ENCODE results near the gene AURKAIP1. TPM values are rescaled to one million over a fixed set of nuclear protein-coding genes. Genes with fewer than 3 reads are reported as not detected.

The AURKAIP1 gene
- total RNA-seq, 1 donor from 2014 or later, result 87.7 TPM

Other genes starting within 250 kb of the AURKAIP1 start
- gene TTLL10, start 201.3 kb downstream of the AURKAIP1 start, total RNA-seq, result not detected in 2 replicates
- gene TNFRSF18, start 168.6 kb downstream of the AURKAIP1 start, total RNA-seq, result 0.22 and 0.60 TPM in 2 replicates
- 1.5 and 4.2 TPM in 2 replicates for gene TNFRSF4, start 161.1 kb downstream of the AURKAIP1 start, total RNA-seq
- gene SDF4, start 143.2 kb downstream of the AURKAIP1 start, total RNA-seq, result 59.3 and 93.5 TPM in 2 replicates
- gene B3GALT6, start 143.0 kb downstream of the AURKAIP1 start, total RNA-seq, result 14.8 and 30.4 TPM in 2 replicates
- 0.20 and 0.22 TPM in 2 replicates for gene C1QTNF12, start 128.5 kb downstream of the AURKAIP1 start, total RNA-seq
- 28.1 and 34.9 TPM in 2 replicates for gene UBE2J2, start 101.4 kb downstream of the AURKAIP1 start, total RNA-seq
- under 0.01 and 0.20 TPM in 2 replicates for gene SCNN1D, start 94.8 kb downstream of the AURKAIP1 start, total RNA-seq
- gene ACAP3, start 67.3 kb downstream of the AURKAIP1 start, total RNA-seq, result 10.0 and 14.7 TPM in 2 replicates
- 6.9 and 8.1 TPM in 2 replicates for gene PUSL1, start 66.6 kb downstream of the AURKAIP1 start, total RNA-seq
- 44.9 and 50.4 TPM in 2 replicates for gene INTS11, start 50.5 kb downstream of the AURKAIP1 start, total RNA-seq
- gene CPTP, start 50.4 kb downstream of the AURKAIP1 start, total RNA-seq, result 10.7 and 16.3 TPM in 2 replicates
- under 0.01 and 0.20 TPM in 2 replicates for gene TAS1R3, start 43.9 kb downstream of the AURKAIP1 start, total RNA-seq
- gene DVL1, start 25.8 kb downstream of the AURKAIP1 start, total RNA-seq, result 19.4 and 39.7 TPM in 2 replicates
- 0.20 and 0.44 TPM in 2 replicates for gene MXRA8, start 16.7 kb downstream of the AURKAIP1 start, total RNA-seq
- gene CCNL2, start 24.1 kb upstream of the AURKAIP1 start, total RNA-seq, result 36.0 and 57.9 TPM in 2 replicates
- 79.8 and 90.2 TPM in 2 replicates for gene MRPL20, start 32.1 kb upstream of the AURKAIP1 start, total RNA-seq
- under 0.01 and 0.22 TPM in 2 replicates for gene ANKRD65, start 46.1 kb upstream of the AURKAIP1 start, total RNA-seq
- gene VWA1, start 60.5 kb upstream of the AURKAIP1 start, total RNA-seq, result 2.2 and 5.0 TPM in 2 replicates
- under 0.01 TPM in 2 replicates for gene ATAD3C, start 74.5 kb upstream of the AURKAIP1 start, total RNA-seq
- gene ATAD3B, start 96.6 kb upstream of the AURKAIP1 start, total RNA-seq, result 13.5 and 19.4 TPM in 2 replicates
- 17.1 and 22.2 TPM in 2 replicates for gene ATAD3A, start 137.0 kb upstream of the AURKAIP1 start, total RNA-seq
- 1.1 and 1.4 TPM in 2 replicates for gene TMEM240, start 165.4 kb upstream of the AURKAIP1 start, total RNA-seq
- gene SSU72, start 199.7 kb upstream of the AURKAIP1 start, total RNA-seq, result 49.3 and 50.8 TPM in 2 replicates
- gene FNDC10, start 224.9 kb upstream of the AURKAIP1 start, total RNA-seq, result 0.44 and 0.99 TPM in 2 replicates
- 20.5 and 51.6 TPM in 2 replicates for gene MIB2, start 240.3 kb upstream of the AURKAIP1 start, total RNA-seq

Data from lung microvascular endothelial cell (primary cell).